HepG2 (cell line): ENCODE data around the gene GNG12. TPM values are rescaled to one million over a fixed set of nuclear protein-coding genes. Genes with fewer than 3 reads are reported as not detected.

Experiments used
- ARNT ChIP-seq: fragments of 450-650 bp; IDR thresholded peaks from 2 replicates; pipeline ENCODE4 v1.6.1; 2017
- ESRRA ChIP-seq: sonication (generic); formaldehyde crosslinking; IDR thresholded peaks from 2 replicates; pipeline ENCODE4 v1.5.1; 2020; ENCODE audit warnings: mild to moderate bottlenecking, low read depth, missing genetic modification reagents
- FOXO1 ChIP-seq: sonication (generic); formaldehyde crosslinking; IDR thresholded peaks from 2 replicates; pipeline ENCODE4 v1.4.0; 2020; ENCODE audit warnings: missing genetic modification reagents
- GZF1 ChIP-seq: sonication (generic); formaldehyde crosslinking; IDR thresholded peaks from 2 replicates; pipeline ENCODE4 v1.5.1; 2020; ENCODE audit warnings: mild to moderate bottlenecking, missing genetic modification reagents
- ISL2 ChIP-seq: sonication (generic); formaldehyde crosslinking; IDR thresholded peaks from 2 replicates; pipeline ENCODE4 v1.5.0; 2020; ENCODE audit warnings: missing genetic modification reagents
- MIER2 ChIP-seq: IDR thresholded peaks from 2 replicates; pipeline ENCODE4 v1.6.1; 2016; ENCODE audit warnings: missing biosample characterization, missing genetic modification reagents
- NKX3-1 ChIP-seq: sonication (generic); formaldehyde crosslinking; IDR thresholded peaks from 2 replicates; pipeline ENCODE4 v1.5.0; 2020; ENCODE audit warnings: missing genetic modification reagents
- PRPF4 ChIP-seq: fragments of 200-400 bp; formaldehyde crosslinking; IDR thresholded peaks from 2 replicates; pipeline ENCODE4 v1.6.1; 2016; ENCODE audit warnings: low read length, low read depth; ENCODE audit not compliant: poor library complexity, severe bottlenecking
- SRSF9 ChIP-seq: fragments of 200-400 bp; formaldehyde crosslinking; IDR thresholded peaks from 2 replicates; pipeline ENCODE4 v1.6.1; 2018; ENCODE audit warnings: borderline replicate concordance, mild to moderate bottlenecking, low read depth, low read length; ENCODE audit not compliant: insufficient read depth, poor library complexity, severe bottlenecking
- THYN1 ChIP-seq: sonication (generic); formaldehyde crosslinking; IDR thresholded peaks from 2 replicates; pipeline ENCODE4 v1.8.1; 2023; ENCODE audit warnings: low read depth, mild to moderate bottlenecking, moderate library complexity, missing genetic modification reagents, borderline replicate concordance
- ZBTB21 ChIP-seq: sonication (generic); formaldehyde crosslinking; IDR thresholded peaks from 2 replicates; pipeline ENCODE4 v1.4.0; 2020; ENCODE audit warnings: missing genetic modification reagents
- ZFP36 ChIP-seq: fragments of 150-350 bp; IDR thresholded peaks from 2 replicates; pipeline ENCODE4 v1.6.1; 2018; ENCODE audit warnings: borderline replicate concordance, low read length, low read depth; ENCODE audit not compliant: partially characterized antibody
- ZFP41 ChIP-seq: sonication (generic); formaldehyde crosslinking; IDR thresholded peaks from 2 replicates; pipeline ENCODE4 v1.4.0; 2020; ENCODE audit warnings: mild to moderate bottlenecking, missing genetic modification reagents, borderline replicate concordance
- ZFY ChIP-seq: sonication (generic); formaldehyde crosslinking; IDR thresholded peaks from 2 replicates; pipeline ENCODE4 v1.4.0; 2020; ENCODE audit warnings: missing genetic modification reagents
- ZNF326 ChIP-seq: sonication (generic); formaldehyde crosslinking; IDR thresholded peaks from 2 replicates; pipeline ENCODE4 v1.4.0; 2020; ENCODE audit warnings: missing genetic modification reagents, borderline replicate concordance
- ZNF501 ChIP-seq: sonication (generic); formaldehyde crosslinking; IDR thresholded peaks from 2 replicates; pipeline ENCODE4 v1.5.1; 2020; ENCODE audit warnings: mild to moderate bottlenecking, moderate library complexity, missing genetic modification reagents
- ZNF644 ChIP-seq: IDR thresholded peaks from 2 replicates; pipeline ENCODE4 v1.6.1; 2016; ENCODE audit warnings: low read depth
- ZNF75D ChIP-seq: sonication (generic); formaldehyde crosslinking; IDR thresholded peaks from 2 replicates; pipeline ENCODE4 v1.8.1; 2023; ENCODE audit warnings: missing genetic modification reagents, mild to moderate bottlenecking, borderline replicate concordance
- ZNF772 ChIP-seq: sonication (generic); formaldehyde crosslinking; IDR thresholded peaks from 2 replicates; pipeline ENCODE4 v1.5.0; 2020; ENCODE audit warnings: mild to moderate bottlenecking, missing genetic modification reagents
- ZNF773 ChIP-seq: sonication (generic); formaldehyde crosslinking; IDR thresholded peaks from 2 replicates; pipeline ENCODE4 v1.4.0; 2020; ENCODE audit warnings: missing genetic modification reagents, borderline replicate concordance
- ZNF879 ChIP-seq: sonication (generic); formaldehyde crosslinking; IDR thresholded peaks from 2 replicates; pipeline ENCODE4 v1.8.1; 2023; ENCODE audit warnings: missing genetic modification reagents
- polyA plus RNA-seq, 8 experiments: library from polyadenylated mRNA; depleted of rRNA in 3 of 8; stranded (reverse) in 7 of 8; unstranded in 1 of 8; fragments of >200 nt; fragmentation: Illumina TruSeq in 4 of 8; extraction: Trizol in 4 of 8; gene quantifications; 2 replicates each; pipeline versions ENCODE4 v1.2.1 to v1.2.3, GENCODE V29; 2011 to 2016; ENCODE audit warnings: low read depth in 4 of 8, missing spikeins in 1 of 8, mixed read lengths in 1 of 8; ENCODE audit not compliant: insufficient read depth in 1 of 8
- total RNA-seq, 5 experiments: library from RNA; depleted of rRNA; stranded (reverse); fragments of >200 nt; fragmentation: Illumina TruSeq; extraction: Trizol; gene quantifications; 2 replicates each; pipeline ENCODE4 v1.2.3, GENCODE V29; 2016; ENCODE audit warnings: low read depth in 1 of 5
- TF ChIP-seq, protein P1 (sequence below): sonication (generic); formaldehyde crosslinking; conservative IDR thresholded peaks from 2 replicates; pipeline ENCODE4 v1.8.0; 2022; ENCODE audit warnings: low read depth, missing genetic modification reagents
- TF ChIP-seq, protein P2 (sequence below): sonication (generic); formaldehyde crosslinking; IDR thresholded peaks from 2 replicates; pipeline ENCODE4 v1.4.0; 2020; ENCODE audit warnings: missing genetic modification reagents

GNG12 gene
- total and polyA plus RNA-seq, 2 of the 13 experiments (the other 11 are each of a cell fraction or from before 2014, with no cell fraction given) = 0.11 TPM

DNA sequence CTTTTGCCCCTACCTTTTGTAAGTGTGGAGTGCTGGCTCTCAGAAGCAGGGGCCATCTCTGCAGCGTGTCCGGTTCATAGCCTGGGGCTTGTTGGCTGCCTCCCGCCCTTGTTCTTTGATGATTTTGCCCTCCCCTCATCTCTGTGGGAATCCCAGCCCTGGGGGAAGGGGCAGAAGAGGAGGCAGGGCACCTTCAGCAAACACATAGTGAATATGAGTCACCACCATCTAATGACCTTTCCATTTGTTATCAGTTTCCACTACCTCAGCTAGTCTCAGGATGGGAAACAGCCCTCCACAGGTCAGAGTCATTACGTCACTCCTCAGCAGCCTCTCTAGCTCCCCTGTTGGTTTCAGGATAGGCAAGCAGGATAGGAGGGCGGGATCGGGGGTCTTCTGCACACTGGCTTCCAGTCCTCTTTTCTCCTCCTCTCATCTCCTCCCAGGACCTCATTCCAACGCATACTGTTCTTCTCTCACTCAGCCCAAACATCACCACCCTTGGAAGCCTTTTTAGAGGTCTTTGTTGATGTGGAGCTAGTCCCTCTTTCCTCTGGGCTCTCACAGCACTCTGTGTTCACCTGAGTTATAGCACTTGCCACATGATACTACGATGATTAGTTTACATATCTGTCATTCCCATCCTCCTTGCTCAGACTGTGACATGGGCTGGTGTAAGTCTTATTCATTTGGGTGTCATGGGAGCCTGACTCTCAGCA, 132.4 kb downstream of the GNG12 start (continued):
- TF ChIP-seq GZF1 (CRISPR knock-in tag) (no peak), PRPF4 (peak; percentile 94), ZNF326 (no peak), ESRRA (CRISPR knock-in tag) (peak; percentile 66; the same call in 1 of the 2 replicates), SRSF9 (no peak), ARNT (no peak), ZNF501 (peak; percentile 60), THYN1 (CRISPR knock-in tag) (no peak), NKX3-1 (CRISPR knock-in tag) (no peak), ZNF644 (peak; percentile 72; the same call in 1 of the 2 replicates), ZNF772 (CRISPR knock-in tag) (no peak), ZFP36 (no peak), ZNF75D (CRISPR knock-in tag) (no peak), MIER2 (CRISPR knock-in tag) (peak; percentile 48; the same call in 1 of the 2 replicates), ZFP41 (CRISPR knock-in tag) (no peak), ISL2 (peak; percentile 88), FOXO1 (CRISPR knock-in tag) (peak; percentile 80), ZFY (CRISPR knock-in tag) (peak; percentile 9; the same call in 1 of the 2 replicates), ZBTB21 (CRISPR knock-in tag) (peak; percentile 91), ZNF879 (CRISPR knock-in tag) (no peak), ZNF773 (CRISPR knock-in tag) (no peak)
- TF ChIP-seq, protein P1, sequence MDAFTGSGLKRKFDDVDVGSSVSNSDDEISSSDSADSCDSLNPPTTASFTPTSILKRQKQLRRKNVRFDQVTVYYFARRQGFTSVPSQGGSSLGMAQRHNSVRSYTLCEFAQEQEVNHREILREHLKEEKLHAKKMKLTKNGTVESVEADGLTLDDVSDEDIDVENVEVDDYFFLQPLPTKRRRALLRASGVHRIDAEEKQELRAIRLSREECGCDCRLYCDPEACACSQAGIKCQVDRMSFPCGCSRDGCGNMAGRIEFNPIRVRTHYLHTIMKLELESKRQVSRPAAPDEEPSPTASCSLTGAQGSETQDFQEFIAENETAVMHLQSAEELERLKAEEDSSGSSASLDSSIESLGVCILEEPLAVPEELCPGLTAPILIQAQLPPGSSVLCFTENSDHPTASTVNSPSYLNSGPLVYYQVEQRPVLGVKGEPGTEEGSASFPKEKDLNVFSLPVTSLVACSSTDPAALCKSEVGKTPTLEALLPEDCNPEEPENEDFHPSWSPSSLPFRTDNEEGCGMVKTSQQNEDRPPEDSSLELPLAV = no peak
- TF ChIP-seq, protein P2, sequence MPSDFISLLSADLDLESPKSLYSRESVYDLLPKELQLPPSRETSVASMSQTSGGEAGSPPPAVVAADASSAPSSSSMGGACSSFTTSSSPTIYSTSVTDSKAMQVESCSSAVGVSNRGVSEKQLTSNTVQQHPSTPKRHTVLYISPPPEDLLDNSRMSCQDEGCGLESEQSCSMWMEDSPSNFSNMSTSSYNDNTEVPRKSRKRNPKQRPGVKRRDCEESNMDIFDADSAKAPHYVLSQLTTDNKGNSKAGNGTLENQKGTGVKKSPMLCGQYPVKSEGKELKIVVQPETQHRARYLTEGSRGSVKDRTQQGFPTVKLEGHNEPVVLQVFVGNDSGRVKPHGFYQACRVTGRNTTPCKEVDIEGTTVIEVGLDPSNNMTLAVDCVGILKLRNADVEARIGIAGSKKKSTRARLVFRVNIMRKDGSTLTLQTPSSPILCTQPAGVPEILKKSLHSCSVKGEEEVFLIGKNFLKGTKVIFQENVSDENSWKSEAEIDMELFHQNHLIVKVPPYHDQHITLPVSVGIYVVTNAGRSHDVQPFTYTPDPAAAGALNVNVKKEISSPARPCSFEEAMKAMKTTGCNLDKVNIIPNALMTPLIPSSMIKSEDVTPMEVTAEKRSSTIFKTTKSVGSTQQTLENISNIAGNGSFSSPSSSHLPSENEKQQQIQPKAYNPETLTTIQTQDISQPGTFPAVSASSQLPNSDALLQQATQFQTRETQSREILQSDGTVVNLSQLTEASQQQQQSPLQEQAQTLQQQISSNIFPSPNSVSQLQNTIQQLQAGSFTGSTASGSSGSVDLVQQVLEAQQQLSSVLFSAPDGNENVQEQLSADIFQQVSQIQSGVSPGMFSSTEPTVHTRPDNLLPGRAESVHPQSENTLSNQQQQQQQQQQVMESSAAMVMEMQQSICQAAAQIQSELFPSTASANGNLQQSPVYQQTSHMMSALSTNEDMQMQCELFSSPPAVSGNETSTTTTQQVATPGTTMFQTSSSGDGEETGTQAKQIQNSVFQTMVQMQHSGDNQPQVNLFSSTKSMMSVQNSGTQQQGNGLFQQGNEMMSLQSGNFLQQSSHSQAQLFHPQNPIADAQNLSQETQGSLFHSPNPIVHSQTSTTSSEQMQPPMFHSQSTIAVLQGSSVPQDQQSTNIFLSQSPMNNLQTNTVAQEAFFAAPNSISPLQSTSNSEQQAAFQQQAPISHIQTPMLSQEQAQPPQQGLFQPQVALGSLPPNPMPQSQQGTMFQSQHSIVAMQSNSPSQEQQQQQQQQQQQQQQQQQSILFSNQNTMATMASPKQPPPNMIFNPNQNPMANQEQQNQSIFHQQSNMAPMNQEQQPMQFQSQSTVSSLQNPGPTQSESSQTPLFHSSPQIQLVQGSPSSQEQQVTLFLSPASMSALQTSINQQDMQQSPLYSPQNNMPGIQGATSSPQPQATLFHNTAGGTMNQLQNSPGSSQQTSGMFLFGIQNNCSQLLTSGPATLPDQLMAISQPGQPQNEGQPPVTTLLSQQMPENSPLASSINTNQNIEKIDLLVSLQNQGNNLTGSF = no peak
